Ovary (tissue), 9 donors: ENCODE data around the gene AGTR1. TPM values are rescaled to one million over a fixed set of nuclear protein-coding genes. Genes with fewer than 3 reads are reported as not detected.
"Not testable (repeated sequence)": the region's sequence is repeated elsewhere in the genome, so short reads cannot be mapped to it uniquely, and the experiment has no call there.

Experiments
- DNase-seq, 5 donors: peaks; one replicate each; pipeline ENCODE4 v3.0.0-alpha.2; 2019 to 2020
- H3K27ac ChIP-seq, 2 donors: fragments of 200-600 bp; one replicate each; pipeline versions ENCODE4 v1.5.1 to v1.8.0; 2019 to 2022
- H3K27me3 ChIP-seq: fragments of 200-600 bp; one replicate; pipeline ENCODE4 v1.8.0; 2022
- H3K36me3 ChIP-seq: fragments of 200-600 bp; sonication (generic); one replicate; pipeline ENCODE4 v1.5.1; 2019
- H3K4me1 ChIP-seq: one replicate; pipeline ENCODE4 v1.8.1; 2013; ENCODE audit warnings: mild to moderate bottlenecking, moderate library complexity; ENCODE audit not compliant: insufficient read depth
- H3K4me3 ChIP-seq: fragments of 200-600 bp; sonication (generic); one replicate; pipeline ENCODE4 v1.5.1; 2017
- H3K9me3 ChIP-seq, 2 donors: fragments of 200-600 bp in 1 of 2; sonication (generic) in 1 of 2; one replicate each; pipeline versions ENCODE4 v1.5.1 to v1.8.1; 2013 to 2019; ENCODE audit warnings: mild to moderate bottlenecking in 1 of 2, moderate library complexity in 1 of 2
- CTCF ChIP-seq, 3 donors: fragments of 450-650 bp in 2 of 3; fragments of 200-600 bp in 1 of 3; IDR thresholded peaks; one replicate each; pipeline versions ENCODE4 v1.5.1 to v1.8.0; 2016 to 2022; ENCODE audit warnings: antibody characterized with exemption in 3 of 3, mild to moderate bottlenecking in 1 of 3
- EP300 ChIP-seq: sonication (generic); formaldehyde crosslinking; IDR thresholded peaks from one replicate; pipeline ENCODE4 v1.6.1; 2017; ENCODE audit warnings: antibody characterized with exemption
- POLR2A ChIP-seq: fragments of 450-650 bp; IDR thresholded peaks from one replicate; pipeline ENCODE4 v1.6.1; 2017; ENCODE audit warnings: antibody characterized with exemption, mild to moderate bottlenecking, moderate library complexity
- WGBS, 3 donors: extraction: QIAGEN DNeasy Blood & Tissue Kit in 1 of 3; methylation state at CpG; one replicate each; pipeline versions ENCODE4 v1.1.5 to v1.1.7; 2013 to 2017; 5-methylcytosine and 5-hydroxymethylcytosine counted together
- intact Hi-C, 4 donors: fragments of 100-400 bp; cut with DNase I; formaldehyde crosslinking; loops; one replicate each; pipeline versions ENCODE4 v1.11.0 to v1.15.1; 2022 to 2023
- polyA plus RNA-seq, 2 donors: library from polyadenylated mRNA; stranded (reverse); fragments of 200-250 nt in 1 of 2; fragments of 350-450 nt in 1 of 2; fragmentation: Illumina TruSeq in 1 of 2; extraction: RNeasy Lipid Tissue Mini Kit (QIAGEN cat#74804) in 1 of 2; gene quantifications; one replicate each; pipeline ENCODE4 v1.2.3, GENCODE V29; 2013 to 2014
- total RNA-seq, 7 donors: library from RNA; depleted of rRNA in 2 of 7; stranded (reverse); fragments of >200 nt in 2 of 7; fragmentation: NEBNext Ultra II Directional in 3 of 7; extraction: Animal tissue kit (Norgen Biotek cat#: 25700) in 3 of 7; gene quantifications; one replicate each; pipeline versions ENCODE4 v1.1.0 to v1.2.4, GENCODE V29; 2016 to 2023
- donor health status: DM: no; HTN: no; CAD: no; lungs with moderate emphysema.
- donor health status: DM: no; HTN: no; CAD: no.
- donor health status: Bipolar disorder and iron deficiency.
- donor health status: DM: yes; HTN: yes; CAD: no.
- donor health status: DM: no; HTN: no; CAD: no.
- donor health status: DM: yes; HTN: yes; CAD: no.

Gene AGTR1
- total and polyA plus RNA-seq, 9 donors = 0.99 to 21.7 (median 2.5) TPM

GRCh38 chr3:148746053-148746452 is 48.4 kb downstream of the AGTR1 start:
- no peaks in the 10 kb centered on the region for H3K36me3 ChIP-seq
- TF ChIP-seq POLR2A = no peak

GRCh38 chr3:148748283-148748682 is 50.6 kb downstream of the AGTR1 start:
- intact Hi-C loops = no loop called here
- H3K27me3 ChIP-seq = no peaks in the 10 kb centered on the region
- no peaks in the 10 kb centered on the region for H3K4me1 ChIP-seq
- no peak overlapping the region for H3K4me3 ChIP-seq
- no peaks in the 10 kb centered on the region for H3K36me3 ChIP-seq
- H3K27ac ChIP-seq = no peak overlapping the region
- 10 to 80% (median 11%) methylated on average over 3 of the region's 3 CpGs for WGBS, 3 donors
- TF ChIP-seq EP300 = no peak
- no peak for TF ChIP-seq CTCF (IDR thresholded peaks at IDR 0.05)
- no peak for TF ChIP-seq POLR2A
- DNase-seq = no peak
- no peaks in the 10 kb centered on the region for H3K9me3 ChIP-seq

More at GRCh38 chr3:148746053-148746452, 48.4 kb downstream of the AGTR1 start:
- no peak for DNase-seq
- Histone ChIP-seq H3K4me1 (no peaks in the 10 kb centered on the region), H3K9me3 (no peaks in the 10 kb centered on the region), H3K27ac (no peak overlapping the region), H3K4me3 (no peak overlapping the region), H3K27me3 (no peaks in the 10 kb centered on the region)
- 95 to 99% (median 95%) methylated on average over 5 of the region's 5 CpGs for WGBS, 3 donors
- intact Hi-C loops = no loop called here

GRCh38 chr3:148750296-148750695 is 52.6 kb downstream of the AGTR1 start:
- WGBS, 3 donors = 58 to 67% (median 62%) methylated on average over 3 of the region's 3 CpGs

GRCh38 chr3:148751461-148751860 is 53.8 kb downstream of the AGTR1 start:
- H3K4me3 ChIP-seq = no peak overlapping the region
- H3K36me3 ChIP-seq = no peaks in the 10 kb centered on the region
- 84 to 88% (median 86%) methylated on average over 3 of the region's 3 CpGs for WGBS, 3 donors
- H3K4me1 ChIP-seq = no peaks in the 10 kb centered on the region
- H3K9me3 ChIP-seq = no peaks in the 10 kb centered on the region
- no peak for DNase-seq
- no peak overlapping the region for H3K27ac ChIP-seq
- intact Hi-C loops = no loop called here
- TF ChIP-seq CTCF (IDR thresholded peaks at IDR 0.05) (no peak), EP300 (no peak)
- no peaks in the 10 kb centered on the region for H3K27me3 ChIP-seq

More at GRCh38 chr3:148750296-148750695, 52.6 kb downstream of the AGTR1 start:
- H3K9me3 ChIP-seq = no peaks in the 10 kb centered on the region
- TF ChIP-seq POLR2A (no peak), EP300 (no peak), CTCF (IDR thresholded peaks at IDR 0.05) (no peak)
- no peaks in the 10 kb centered on the region for H3K36me3 ChIP-seq
- no peaks in the 10 kb centered on the region for H3K27me3 ChIP-seq
- no peak for DNase-seq
- no peak overlapping the region for H3K4me3 ChIP-seq
- no peak overlapping the region for H3K27ac ChIP-seq
- intact Hi-C loops = no loop called here
- H3K4me1 ChIP-seq = no peaks in the 10 kb centered on the region

GRCh38 chr3:148753385-148753784 is 55.7 kb downstream of the AGTR1 start:
- H3K27me3 ChIP-seq, DNase-seq, intact Hi-C loops, H3K27ac ChIP-seq, H3K9me3 ChIP-seq, H3K4me1 ChIP-seq, H3K36me3 ChIP-seq, H3K4me3 ChIP-seq: not testable (repeated sequence)
- WGBS, 3 donors = 88 to 93% (median 93%) methylated on average over 5 of the region's 5 CpGs

- intact Hi-C loops = no loop called here
- TF ChIP-seq CTCF (IDR thresholded peaks at IDR 0.05) (no peak), EP300 (no peak), POLR2A (no peak)
- H3K4me1 ChIP-seq = no peaks in the 10 kb centered on the region
Observed at GRCh38 chr3:148755570-148755969, 57.9 kb downstream of the AGTR1 start.

More at GRCh38 chr3:148755570-148755969, 57.9 kb downstream of the AGTR1 start:
- Histone ChIP-seq H3K4me3 (no peak overlapping the region), H3K9me3 (no peaks in the 10 kb centered on the region), H3K27ac (no peak overlapping the region), H3K36me3 (no peaks in the 10 kb centered on the region), H3K27me3 (no peaks in the 10 kb centered on the region)
- DNase-seq = no peak
